DOHH2 (cell line): ENCODE results near the gene HSPA1L.

ENCODE experiments used
- EZH2phosphoT487 ChIP-seq: fragments of 200-600 bp; sonication (generic); IDR thresholded peaks from 2 replicates; pipeline ENCODE4 v1.6.1; 2017; ENCODE audit warnings: borderline replicate concordance, mild to moderate bottlenecking, antibody characterized with exemption, low read length, moderate library complexity, mixed read lengths
- TF ChIP-seq, protein P1 (sequence below): fragments of 200-600 bp; sonication (generic); IDR thresholded peaks from one replicate; pipeline ENCODE4 v1.5.1; 2014; ENCODE audit warnings: antibody characterized with exemption, mild to moderate bottlenecking, low read depth, low read length; ENCODE audit not compliant: poor library complexity, severe bottlenecking

DNA sequence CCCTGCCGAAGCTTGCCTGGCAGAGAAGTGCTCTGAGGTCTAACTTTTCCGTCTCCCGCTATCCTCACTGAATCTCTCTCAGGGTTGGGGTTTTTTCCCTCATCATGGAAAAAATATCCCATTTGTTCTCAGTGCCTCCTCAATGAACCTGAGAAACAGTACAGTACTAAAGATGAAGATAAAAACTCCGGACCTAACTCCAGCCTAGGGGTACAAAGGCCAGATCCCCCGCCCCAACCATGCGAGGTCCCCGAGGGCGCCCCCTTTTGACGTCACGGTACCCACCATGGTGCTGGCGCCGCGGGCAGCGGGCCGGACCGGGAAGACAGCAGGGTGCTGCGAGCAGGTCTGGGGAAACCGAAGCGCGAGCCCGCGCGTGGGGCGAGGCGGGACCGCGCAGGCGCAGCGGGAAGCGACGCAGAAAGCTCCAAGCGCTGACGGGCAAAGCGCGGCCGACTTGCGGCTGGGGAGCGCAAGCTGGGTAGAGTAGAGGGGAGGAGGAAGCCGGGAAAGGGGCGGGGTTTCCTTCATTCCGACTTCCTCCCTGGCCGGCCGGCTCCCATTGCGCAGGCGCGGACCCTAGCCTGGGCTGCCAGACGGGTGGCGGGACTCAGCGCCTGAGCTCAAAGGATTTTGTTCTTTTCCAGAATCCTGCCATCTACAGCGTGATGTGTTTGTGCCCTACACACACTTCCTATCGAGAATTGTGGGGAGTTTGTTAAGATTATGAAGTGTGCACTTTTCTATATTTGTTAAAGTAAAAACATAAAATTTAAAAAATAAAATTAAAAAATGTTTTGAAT lies 8.4 kb downstream of the HSPA1L start, which contains the start of gene LSM2:
- TF ChIP-seq, protein P1, sequence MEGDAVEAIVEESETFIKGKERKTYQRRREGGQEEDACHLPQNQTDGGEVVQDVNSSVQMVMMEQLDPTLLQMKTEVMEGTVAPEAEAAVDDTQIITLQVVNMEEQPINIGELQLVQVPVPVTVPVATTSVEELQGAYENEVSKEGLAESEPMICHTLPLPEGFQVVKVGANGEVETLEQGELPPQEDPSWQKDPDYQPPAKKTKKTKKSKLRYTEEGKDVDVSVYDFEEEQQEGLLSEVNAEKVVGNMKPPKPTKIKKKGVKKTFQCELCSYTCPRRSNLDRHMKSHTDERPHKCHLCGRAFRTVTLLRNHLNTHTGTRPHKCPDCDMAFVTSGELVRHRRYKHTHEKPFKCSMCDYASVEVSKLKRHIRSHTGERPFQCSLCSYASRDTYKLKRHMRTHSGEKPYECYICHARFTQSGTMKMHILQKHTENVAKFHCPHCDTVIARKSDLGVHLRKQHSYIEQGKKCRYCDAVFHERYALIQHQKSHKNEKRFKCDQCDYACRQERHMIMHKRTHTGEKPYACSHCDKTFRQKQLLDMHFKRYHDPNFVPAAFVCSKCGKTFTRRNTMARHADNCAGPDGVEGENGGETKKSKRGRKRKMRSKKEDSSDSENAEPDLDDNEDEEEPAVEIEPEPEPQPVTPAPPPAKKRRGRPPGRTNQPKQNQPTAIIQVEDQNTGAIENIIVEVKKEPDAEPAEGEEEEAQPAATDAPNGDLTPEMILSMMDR = peak; percentile 49
- no peak for TF ChIP-seq EZH2phosphoT487
